Endothelial cell of umbilical vein (primary cell): ENCODE data around the gene LPAR1. TPM values are rescaled to one million over a fixed set of nuclear protein-coding genes. Genes with fewer than 3 reads are reported as not detected.

Experiments used
- BruUV-seq: library from RNA; stranded (reverse); fragments of 400-500 nt; replicated peaks from 2 replicates; lab custom pipeline; 2021; lab: Mats Ljungman, UMichigan
- CTCF ChIA-PET: fragments of 300-600, 350-600 bp; sonication (Branson Sonifier 250); formaldehyde crosslinking; loops from one replicate; lab custom pipeline; 2021; ENCODE audit warnings: antibody characterized with exemption, inconsistent platforms; lab: Charles Lee
- POLR2A ChIA-PET: fragments of 300-600, 350-600 bp; sonication (Branson Sonifier 250); formaldehyde crosslinking; loops from one replicate; lab custom pipeline; 2021; ENCODE audit warnings: antibody characterized with exemption, inconsistent platforms; lab: Charles Lee
- DNase-seq: peaks from one replicate; pipeline ENCODE4 v3.0.0-alpha.2; 2011; ENCODE audit warnings: low read depth, low spot score
- FAIRE-seq: peaks from 2 replicates; lab custom pipeline; 2011; peaks lifted over from hg19 to GRCh38; lab: Jason Lieb, UNC
- H2AFZ ChIP-seq: 2 replicates; pipeline ENCODE4 v1.6.0; 2012; ENCODE audit warnings: low read depth, low read length, control low read depth, inconsistent platforms
- H3K27ac ChIP-seq: 2 replicates; pipeline ENCODE4 v1.5.1; 2011; ENCODE audit warnings: low read depth, mild to moderate bottlenecking, control low read depth, low read length, moderate library complexity; ENCODE audit not compliant: insufficient read depth
- H3K27me3 ChIP-seq, 2 experiments: 2 replicates each; pipeline versions ENCODE4 v1.6.0 to v1.6.1; 2011; ENCODE audit warnings: low read length in 2 of 2, mixed read lengths in 1 of 2; ENCODE audit not compliant: control insufficient read depth in 2 of 2, insufficient read depth in 2 of 2
- H3K36me3 ChIP-seq, 2 experiments: 2 replicates in 1 of 2; 3 replicates in 1 of 2; pipeline ENCODE4 v1.5.1; 2011; ENCODE audit warnings: low read length in 2 of 2, mild to moderate bottlenecking in 1 of 2, moderate library complexity in 1 of 2; ENCODE audit not compliant: control insufficient read depth in 2 of 2, insufficient read depth in 2 of 2; ENCODE audit errors: extremely low read depth in 1 of 2
- H3K4me1 ChIP-seq: 3 replicates; pipeline ENCODE4 v1.5.1; 2011; ENCODE audit warnings: mild to moderate bottlenecking, low read length; ENCODE audit not compliant: control insufficient read depth, insufficient read depth; ENCODE audit errors: extremely low read depth
- H3K4me2 ChIP-seq: 2 replicates; pipeline ENCODE4 v1.6.1; 2011; ENCODE audit warnings: low read length, control low read depth, mixed read lengths; ENCODE audit not compliant: insufficient read depth
- H3K4me3 ChIP-seq, 3 experiments: fragments of 200-600 bp in 1 of 3; sonication (generic), shearing (Covaris generic) in 1 of 3; replicated peaks in 1 of 3; 2 replicates each; pipeline ENCODE4 v1.5.1; 2011 to 2016; ENCODE audit warnings: control low read depth in 3 of 3, low read length in 3 of 3, mild to moderate bottlenecking in 2 of 3, inconsistent platforms in 1 of 3, low read depth in 1 of 3, moderate library complexity in 1 of 3; ENCODE audit not compliant: insufficient read depth in 1 of 3
- H3K79me2 ChIP-seq: 2 replicates; pipeline ENCODE4 v1.6.0; 2012; ENCODE audit warnings: low read length, inconsistent platforms; ENCODE audit not compliant: control insufficient read depth, insufficient read depth
- H3K9ac ChIP-seq: replicated peaks from 2 replicates; pipeline ENCODE3; 2011; ENCODE audit warnings: low read length, control low read depth; ENCODE audit not compliant: insufficient read depth; ENCODE audit errors: extremely low read depth
- H3K9me1 ChIP-seq: replicated peaks from 3 replicates; pipeline ENCODE4 v1.6.0; 2011; ENCODE audit warnings: mild to moderate bottlenecking, low read length; ENCODE audit not compliant: control insufficient read depth, insufficient read depth; ENCODE audit errors: extremely low read depth
- H3K9me3 ChIP-seq: replicated peaks from 2 replicates; pipeline ENCODE4 v1.5.1; 2012; ENCODE audit warnings: low read length, inconsistent platforms; ENCODE audit not compliant: control insufficient read depth, insufficient read depth
- H4K20me1 ChIP-seq: replicated peaks from 2 replicates; pipeline ENCODE3; 2011; ENCODE audit warnings: mild to moderate bottlenecking, low read length; ENCODE audit not compliant: control insufficient read depth, insufficient read depth; ENCODE audit errors: extremely low read depth
- EZH2 ChIP-seq: IDR thresholded peaks from 2 replicates; pipeline ENCODE4 v1.6.1; 2012; ENCODE audit warnings: borderline replicate concordance, low read depth, mild to moderate bottlenecking, moderate library complexity, low read length, inconsistent platforms; ENCODE audit not compliant: severe bottlenecking
- FOS ChIP-seq: IDR thresholded peaks from 2 replicates; pipeline ENCODE4 v1.6.1; 2011; ENCODE audit warnings: mild to moderate bottlenecking, low read length, moderate library complexity, borderline replicate concordance; ENCODE audit not compliant: insufficient read depth
- GATA2 ChIP-seq: IDR thresholded peaks from 2 replicates; pipeline ENCODE4 v1.7.0; 2011; ENCODE audit warnings: low read depth, mild to moderate bottlenecking, moderate library complexity, mixed read lengths, low read length; ENCODE audit not compliant: insufficient read length, insufficient read depth
- JUN ChIP-seq: IDR thresholded peaks from 2 replicates; pipeline ENCODE4 v1.6.1; 2011; ENCODE audit warnings: borderline replicate concordance, low read depth; ENCODE audit not compliant: insufficient read length, insufficient read depth
- MYC ChIP-seq: IDR thresholded peaks from one replicate; pipeline ENCODE4 v1.6.1; 2011; ENCODE audit warnings: mild to moderate bottlenecking, low read depth, low read length
- POLR2A ChIP-seq: IDR thresholded peaks from 2 replicates; pipeline ENCODE4 v1.6.1; 2012; ENCODE audit warnings: low read depth, mild to moderate bottlenecking, control low read depth, low read length
- POLR2AphosphoS5 ChIP-seq: IDR thresholded peaks from 2 replicates; pipeline ENCODE4 v1.6.1; 2012; ENCODE audit warnings: low read depth, mild to moderate bottlenecking, control low read depth, low read length, moderate library complexity; ENCODE audit not compliant: insufficient read depth
- dilution Hi-C: fragments of 300-500 bp; cut with MboI; formaldehyde crosslinking; loops from one replicate; pipeline ENCODE4 v1.15.0; 2019; ENCODE audit warnings: low sequenced_read_pairs; ENCODE audit not compliant: extremely low pct_ligation_motif_present
- intact Hi-C: fragments of 100-400 bp; cut with micrococcal nuclease; formaldehyde crosslinking; loops from one replicate; pipeline ENCODE4 v1.10.0; 2022
- polyA plus RNA-seq, 4 experiments: library from polyadenylated mRNA; depleted of rRNA in 3 of 4; stranded (reverse) in 3 of 4; unstranded in 1 of 4; fragments of >200 nt; gene quantifications; 2 replicates each; pipeline versions ENCODE4 v1.2.1 to v1.2.3, GENCODE V29; 2011 to 2012; ENCODE audit warnings: missing spikeins in 1 of 4
- total RNA-seq: library from RNA; stranded (reverse); gene quantifications from 2 replicates; pipeline ENCODE4 v1.2.3, GENCODE V29; 2021
- TF ChIP-seq, protein P1 (sequence below): IDR thresholded peaks from 2 replicates; pipeline ENCODE4 v1.6.1; 2011; ENCODE audit not compliant: insufficient read depth, insufficient read length
- TF ChIP-seq, protein P2 (sequence below), 2 donors: IDR thresholded peaks; 1 replicate in 1 of 2; 2 replicates in 1 of 2; pipeline ENCODE4 v1.5.1; 2011; ENCODE audit warnings: low read length in 2 of 2, mild to moderate bottlenecking in 2 of 2, moderate library complexity in 2 of 2, control low read depth in 1 of 2, inconsistent platforms in 1 of 2, low read depth in 1 of 2; ENCODE audit not compliant: insufficient read depth in 1 of 2; ENCODE audit errors: extremely low read depth in 1 of 2

The LPAR1 gene
- total and polyA plus RNA-seq, 2 donors (not counting 3 experiments of a cell fraction or from before 2014, with no cell fraction given) = 0.88 to 3.0 TPM

DNA sequence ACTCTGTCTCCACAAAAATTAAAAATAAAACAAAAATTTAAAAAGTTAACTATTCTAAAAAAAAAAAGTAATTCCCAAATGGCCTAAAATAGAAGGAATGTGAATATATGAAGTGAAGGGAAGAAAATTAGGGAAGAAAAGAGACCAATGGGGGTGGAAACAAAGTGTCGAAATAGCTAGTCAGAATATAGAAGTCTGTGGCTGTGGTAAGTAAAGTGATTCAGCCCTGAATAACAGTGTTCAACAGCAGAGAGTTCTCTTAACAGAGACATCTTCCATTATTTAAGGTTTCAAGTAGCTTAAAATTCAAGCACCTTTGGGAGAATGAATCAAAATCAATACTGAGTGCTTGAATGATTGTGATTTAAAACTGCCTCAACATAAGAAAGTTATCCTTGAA, 51.7 kb downstream of the LPAR1 start:
- no peaks in the 10 kb centered on the region for H3K9me3 ChIP-seq
- DNase-seq (no peak), FAIRE-seq (no peak)
- H2AFZ ChIP-seq = no peak overlapping the region
- TF ChIP-seq FOS = no peak
- no peaks in the 10 kb centered on the region for H3K4me1 ChIP-seq
- BruUV-seq = no TSS peak
- CTCF ChIA-PET = no interaction called here
- H3K9ac ChIP-seq = no peak overlapping the region
- intact Hi-C loops (no loop called here), dilution Hi-C loops (no loop called here)
- H3K27me3 ChIP-seq = no peaks in the 10 kb centered on the region
- H3K27ac ChIP-seq = no peak overlapping the region
- no peak overlapping the region for H3K4me2 ChIP-seq
- POLR2A ChIA-PET = no interaction called here
- no peaks in the 10 kb centered on the region for H4K20me1 ChIP-seq
- no peak overlapping the region for H3K4me3 ChIP-seq
- no peaks in the 10 kb centered on the region for H3K36me3 ChIP-seq
- no peaks in the 10 kb centered on the region for H3K9me1 ChIP-seq
- no peaks in the 10 kb centered on the region for H3K79me2 ChIP-seq

DNA sequence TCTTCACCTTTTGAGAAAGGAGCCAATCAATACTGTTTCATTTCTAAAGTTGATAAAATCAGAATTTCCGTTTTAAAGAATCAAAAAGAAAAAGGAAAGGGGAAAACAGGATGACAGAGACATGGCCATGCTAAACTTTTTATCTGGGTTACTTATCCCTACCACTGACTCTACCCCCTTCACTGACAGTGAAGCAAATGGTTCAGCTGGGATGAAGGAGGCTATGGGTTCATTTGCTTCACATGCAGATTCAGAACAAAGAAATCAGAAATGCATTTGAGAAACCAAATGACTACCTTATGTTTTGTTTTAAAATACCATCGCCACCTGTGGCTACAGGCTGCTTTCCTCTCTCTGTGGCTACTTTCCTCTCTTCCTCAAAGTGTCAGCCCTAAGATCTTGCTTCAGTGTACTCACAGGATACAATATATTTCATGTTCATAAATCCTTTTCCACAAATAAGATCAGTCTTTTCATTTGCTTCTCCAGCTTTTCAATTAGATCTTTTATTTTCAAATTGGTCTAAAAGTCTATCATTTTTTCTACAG, 53.3 kb downstream of the LPAR1 start:
- intact Hi-C loops (no loop called here), dilution Hi-C loops (no loop called here)
- ChIA-PET POLR2A (no interaction called here), CTCF (interaction anchor here (1.0 kb wide), 1 partner anchor 10 kb away, joined by 8 read pairs; no protein-coding TSS in a partner anchor)
- Histone ChIP-seq H3K9me3 (no peaks in the 10 kb centered on the region), H3K27ac (no peak overlapping the region), H3K9ac (no peak overlapping the region), H4K20me1 (no peaks in the 10 kb centered on the region), H3K4me3 (no peak overlapping the region), H3K4me1 (no peaks in the 10 kb centered on the region), H3K9me1 (no peaks in the 10 kb centered on the region), H3K79me2 (no peaks in the 10 kb centered on the region), H3K4me2 (no peak overlapping the region), H3K27me3 (no peaks in the 10 kb centered on the region), H2AFZ (no peak overlapping the region), H3K36me3 (no peaks in the 10 kb centered on the region)
- TF ChIP-seq GATA2 (no peak), FOS (no peak), POLR2AphosphoS5 (no peak), JUN (no peak), POLR2A (no peak), MYC (no peak), EZH2 (no peak)
- TF ChIP-seq, protein P1, sequence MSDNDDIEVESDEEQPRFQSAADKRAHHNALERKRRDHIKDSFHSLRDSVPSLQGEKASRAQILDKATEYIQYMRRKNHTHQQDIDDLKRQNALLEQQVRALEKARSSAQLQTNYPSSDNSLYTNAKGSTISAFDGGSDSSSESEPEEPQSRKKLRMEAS = no peak
- TF ChIP-seq, protein P2, sequence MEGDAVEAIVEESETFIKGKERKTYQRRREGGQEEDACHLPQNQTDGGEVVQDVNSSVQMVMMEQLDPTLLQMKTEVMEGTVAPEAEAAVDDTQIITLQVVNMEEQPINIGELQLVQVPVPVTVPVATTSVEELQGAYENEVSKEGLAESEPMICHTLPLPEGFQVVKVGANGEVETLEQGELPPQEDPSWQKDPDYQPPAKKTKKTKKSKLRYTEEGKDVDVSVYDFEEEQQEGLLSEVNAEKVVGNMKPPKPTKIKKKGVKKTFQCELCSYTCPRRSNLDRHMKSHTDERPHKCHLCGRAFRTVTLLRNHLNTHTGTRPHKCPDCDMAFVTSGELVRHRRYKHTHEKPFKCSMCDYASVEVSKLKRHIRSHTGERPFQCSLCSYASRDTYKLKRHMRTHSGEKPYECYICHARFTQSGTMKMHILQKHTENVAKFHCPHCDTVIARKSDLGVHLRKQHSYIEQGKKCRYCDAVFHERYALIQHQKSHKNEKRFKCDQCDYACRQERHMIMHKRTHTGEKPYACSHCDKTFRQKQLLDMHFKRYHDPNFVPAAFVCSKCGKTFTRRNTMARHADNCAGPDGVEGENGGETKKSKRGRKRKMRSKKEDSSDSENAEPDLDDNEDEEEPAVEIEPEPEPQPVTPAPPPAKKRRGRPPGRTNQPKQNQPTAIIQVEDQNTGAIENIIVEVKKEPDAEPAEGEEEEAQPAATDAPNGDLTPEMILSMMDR (IDR thresholded peaks at IDR 0.05; ENCODE audit: extremely low read depth in 1 of 2, insufficient read depth in 1 of 2, low read depth in 1 of 2, low read length in 2 of 2) = no peak
- FAIRE-seq (no peak), DNase-seq (no peak)
- BruUV-seq = no TSS peak
